ENCODE data around the gene PTX3. TPM values are rescaled to one million over a fixed set of nuclear protein-coding genes. Genes with fewer than 3 reads are reported as not detected.
A peak's percentile ranks its signal among the peaks of the same experiment; 100 is the strongest.

The PTX3 gene
- total RNA-seq, 1 donor, result 22.5 TPM

GRCh38 chr3:157394411-157394810 is 42.2 kb upstream of the PTX3 start:
- TF ChIP-seq CTCF (IDR thresholded peaks at IDR 0.05; ENCODE audit: insufficient read depth, low read depth, low read length), result no peak

GRCh38 chr3:157398598-157398997 is 38.1 kb upstream of the PTX3 start:
- H3K4me3 ChIP-seq (ENCODE audit: low read depth, low read length), result no peak overlapping the region
- DNase-seq (ENCODE audit: low read depth), result no peak
- TF ChIP-seq CTCF (IDR thresholded peaks at IDR 0.05; ENCODE audit: insufficient read depth, low read depth, low read length), result no peak

More at GRCh38 chr3:157394411-157394810, 42.2 kb upstream of the PTX3 start:
- no peak overlapping the region for H3K4me3 ChIP-seq (ENCODE audit: low read depth, low read length)
- no peak for DNase-seq (ENCODE audit: low read depth)

GRCh38 chr3:157404381-157404780 is 32.3 kb upstream of the PTX3 start:
- no peak for DNase-seq (ENCODE audit: low read depth)

GRCh38 chr3:157405457-157405856 is 31.2 kb upstream of the PTX3 start:
- DNase-seq (ENCODE audit: low read depth), result peak; percentile 10
- no peak for TF ChIP-seq CTCF (IDR thresholded peaks at IDR 0.05; ENCODE audit: insufficient read depth, low read depth, low read length)
- no peak overlapping the region for H3K4me3 ChIP-seq (ENCODE audit: low read depth, low read length)

More at GRCh38 chr3:157404381-157404780, 32.3 kb upstream of the PTX3 start:
- H3K4me3 ChIP-seq (ENCODE audit: low read depth, low read length), result no peak overlapping the region
- no peak for TF ChIP-seq CTCF (IDR thresholded peaks at IDR 0.05; ENCODE audit: insufficient read depth, low read depth, low read length)

- no peak for DNase-seq (ENCODE audit: low read depth)
- TF ChIP-seq CTCF (IDR thresholded peaks at IDR 0.05; ENCODE audit: insufficient read depth, low read depth, low read length), result no peak
- H3K4me3 ChIP-seq (ENCODE audit: low read depth, low read length), result no peak overlapping the region
These were observed 30.3 kb upstream of the PTX3 start for GRCh38 chr3:157406394-157406793.

- no peak for DNase-seq (ENCODE audit: low read depth)
- no peak overlapping the region for H3K4me3 ChIP-seq (ENCODE audit: low read depth, low read length)
- TF ChIP-seq CTCF (IDR thresholded peaks at IDR 0.05; ENCODE audit: insufficient read depth, low read depth, low read length), result no peak
These were observed 28.9 kb upstream of the PTX3 start for GRCh38 chr3:157407769-157408168.

- no peak for DNase-seq (ENCODE audit: low read depth)
- no peak overlapping the region for H3K4me3 ChIP-seq (ENCODE audit: low read depth, low read length)
- TF ChIP-seq CTCF (IDR thresholded peaks at IDR 0.05; ENCODE audit: insufficient read depth, low read depth, low read length), result no peak
These were observed 28.0 kb upstream of the PTX3 start for GRCh38 chr3:157408499-157409149.
